Glomerular visceral epithelial cell (primary cell): ENCODE measurements around the gene ACTR3C.
A peak's percentile ranks its signal among the peaks of the same experiment; 100 is the strongest.
"Not testable (repeated sequence)": the region's sequence is repeated elsewhere in the genome, so short reads cannot be mapped to it uniquely, and the experiment has no call there.

Source experiments
- DNase-seq: peaks from one replicate; pipeline ENCODE4 v3.0.0-alpha.2; 2016; ENCODE audit errors: extremely low spot score

ACTR3C gene

DNA sequence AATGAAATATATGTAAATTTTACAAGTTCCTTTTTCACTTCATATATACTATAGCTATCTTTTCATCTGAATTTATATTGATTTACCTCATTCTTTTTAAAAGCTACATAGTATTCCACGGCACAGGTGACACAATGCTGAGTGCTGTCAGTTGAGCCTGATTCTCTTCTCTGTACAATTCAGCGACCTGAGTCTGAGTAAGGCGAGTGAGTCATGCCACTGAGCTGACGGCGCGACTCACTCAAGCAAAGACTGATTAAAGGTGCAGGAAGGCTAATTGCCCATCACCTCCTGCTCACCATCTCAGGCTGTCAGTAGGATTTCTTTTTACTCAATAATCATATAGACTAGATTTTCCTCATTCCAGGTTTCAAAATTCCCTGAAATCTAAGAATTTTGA, 39.7 kb downstream of the ACTR3C start:
- not testable (repeated sequence) for DNase-seq

DNA sequence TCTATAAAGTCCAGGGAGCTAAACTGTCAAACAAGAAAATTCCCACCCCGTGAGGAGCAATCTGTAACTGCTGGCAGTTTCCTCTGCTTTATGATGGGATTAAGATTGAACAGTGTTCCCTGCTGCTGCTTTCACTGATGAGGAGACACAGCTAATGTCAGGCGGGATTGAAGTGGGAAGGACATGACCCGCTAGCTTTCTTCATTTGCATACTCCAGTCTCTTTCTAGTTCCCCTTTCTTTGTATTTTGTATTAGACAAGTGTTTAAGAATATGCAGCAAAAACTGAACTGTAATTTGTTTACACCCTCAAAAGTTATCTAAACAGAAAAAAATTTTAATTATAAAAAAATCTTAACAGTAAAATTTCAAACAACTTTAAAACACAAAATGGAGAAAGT, 40.2 kb downstream of the ACTR3C start:
- DNase-seq: not testable (repeated sequence)

DNA sequence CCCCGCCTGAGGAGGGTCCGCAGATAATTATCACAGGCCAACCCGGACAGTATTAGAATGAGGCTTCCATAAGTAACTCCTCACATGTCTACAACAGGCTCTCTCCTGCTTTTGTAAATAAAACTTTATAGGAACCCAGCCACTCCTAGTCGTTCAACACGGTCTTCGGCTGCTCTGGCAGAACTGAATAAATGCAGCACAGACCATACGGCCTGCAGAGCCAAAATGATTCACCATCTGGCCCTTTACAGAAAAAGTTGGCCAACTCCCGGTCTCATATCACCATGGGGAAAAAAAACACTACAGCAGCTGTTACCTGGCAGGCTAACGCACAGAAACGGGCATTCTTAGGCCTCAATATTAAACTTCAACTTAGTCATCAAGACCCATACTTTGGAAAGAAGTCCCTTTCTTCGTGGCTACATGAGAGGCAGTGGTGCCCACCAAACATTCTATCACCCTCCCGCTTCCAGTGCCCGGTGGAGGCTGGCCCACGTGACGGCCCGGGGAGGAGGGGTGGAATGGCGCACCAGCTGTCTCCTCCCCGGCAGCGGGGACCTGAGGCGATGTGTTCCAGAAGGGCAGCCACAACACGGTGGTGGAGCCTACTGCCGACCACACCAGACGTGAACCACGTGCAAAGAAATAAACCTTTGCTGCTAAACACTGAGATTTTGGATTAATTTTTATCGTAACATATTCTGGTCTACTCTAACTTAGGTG, 41.5 kb downstream of the ACTR3C start:
- not testable (repeated sequence) for DNase-seq

DNA sequence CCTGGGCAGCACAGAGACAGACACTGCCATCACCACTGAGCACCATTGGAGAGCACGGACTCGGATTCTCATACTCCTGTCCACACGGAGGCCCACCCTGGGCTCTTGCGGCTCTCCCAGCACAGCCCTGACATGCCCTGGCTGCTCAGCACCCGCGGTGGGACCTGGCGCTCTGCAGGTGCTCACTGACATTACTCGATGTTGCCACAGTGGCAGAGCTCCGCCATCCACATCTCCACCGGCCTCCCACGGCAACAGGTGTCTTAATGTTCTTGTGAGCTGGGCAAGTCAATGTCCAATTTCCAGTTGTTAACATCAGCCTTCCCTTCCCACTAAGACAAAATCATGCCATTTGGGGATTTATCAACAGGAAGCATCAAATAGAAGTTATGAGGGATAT, 45.0 kb downstream of the ACTR3C start:
- DNase-seq: not testable (repeated sequence)

DNA sequence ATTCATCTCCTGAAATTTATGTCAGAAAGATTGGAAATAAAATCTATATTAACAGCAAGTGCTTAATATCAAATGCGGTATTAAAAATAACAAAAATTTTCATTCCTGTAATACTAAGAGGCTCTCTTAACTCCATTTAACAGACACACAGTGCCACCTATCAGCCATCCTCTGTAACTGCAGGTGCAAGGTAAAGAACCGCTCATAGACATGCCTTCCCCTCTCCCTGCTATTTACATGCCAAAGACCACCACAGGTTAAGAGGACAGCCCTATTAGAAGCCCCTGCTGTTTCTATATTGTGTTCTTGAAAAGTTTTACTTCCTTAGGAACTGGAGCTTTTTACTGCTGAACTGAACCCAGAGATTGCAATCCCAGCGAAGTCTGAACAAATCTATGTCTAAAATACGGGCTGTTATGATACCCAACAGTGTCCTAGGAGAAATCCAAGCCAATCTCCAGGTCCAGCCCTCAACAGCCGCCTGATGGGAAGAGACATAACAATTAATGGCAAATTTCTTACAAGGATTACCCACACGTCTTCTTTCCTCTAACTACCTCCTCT, 47.1 kb downstream of the ACTR3C start:
- peak; percentile 33 for DNase-seq

DNA sequence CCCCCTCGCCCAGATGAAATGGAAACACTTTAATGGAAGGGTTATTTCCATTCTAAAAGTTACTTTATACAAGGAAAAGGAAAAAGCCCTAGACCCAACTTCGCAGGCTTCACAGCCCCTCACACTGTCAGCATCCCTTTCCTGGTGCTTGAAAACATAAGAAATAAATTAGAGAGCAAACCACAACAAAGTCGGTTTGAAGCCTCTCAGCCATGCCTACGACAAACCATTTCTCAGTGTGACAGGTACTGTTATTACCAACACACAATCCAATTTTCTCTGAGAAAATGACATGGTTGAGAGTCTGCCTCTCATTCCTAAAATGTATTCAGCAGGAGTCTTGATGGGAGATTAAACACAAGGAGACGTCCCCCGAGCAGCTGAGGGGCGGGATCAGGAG, 51.4 kb downstream of the ACTR3C start:
- not testable (repeated sequence) for DNase-seq

DNA sequence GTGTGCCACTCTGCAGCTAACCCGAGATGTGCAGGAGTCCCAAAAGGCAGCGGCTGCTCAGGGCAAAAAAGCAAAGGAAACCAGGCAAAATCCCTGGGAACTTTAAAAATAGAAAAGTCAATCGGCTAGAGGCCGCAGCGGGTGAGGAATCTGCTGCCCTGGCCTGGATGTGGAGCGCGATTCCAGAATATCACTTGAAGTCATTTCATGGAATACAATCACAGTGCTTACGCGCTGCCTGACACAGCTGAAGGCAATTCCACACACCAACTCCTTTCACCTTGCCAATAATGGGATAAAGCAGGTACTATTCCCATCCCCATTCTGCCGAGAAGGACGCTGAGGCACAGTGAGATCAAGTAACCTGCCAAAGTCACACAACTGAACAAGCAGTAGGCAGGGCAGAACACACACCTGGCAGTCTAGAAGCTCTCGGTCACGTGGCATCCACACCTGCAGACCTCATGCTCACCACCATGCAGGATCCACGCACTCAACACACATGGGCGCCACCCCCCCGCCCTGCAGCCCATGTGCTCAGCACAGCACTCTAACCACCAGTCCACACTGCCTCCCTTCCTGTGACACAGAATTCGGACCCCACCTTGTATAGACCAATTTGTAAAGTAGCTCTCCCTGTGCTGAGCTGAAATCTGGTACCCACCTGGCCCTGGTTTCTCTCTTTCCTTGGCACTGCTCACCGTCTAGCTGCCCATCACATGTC, 53.1 kb downstream of the ACTR3C start:
- not testable (repeated sequence) for DNase-seq

DNA sequence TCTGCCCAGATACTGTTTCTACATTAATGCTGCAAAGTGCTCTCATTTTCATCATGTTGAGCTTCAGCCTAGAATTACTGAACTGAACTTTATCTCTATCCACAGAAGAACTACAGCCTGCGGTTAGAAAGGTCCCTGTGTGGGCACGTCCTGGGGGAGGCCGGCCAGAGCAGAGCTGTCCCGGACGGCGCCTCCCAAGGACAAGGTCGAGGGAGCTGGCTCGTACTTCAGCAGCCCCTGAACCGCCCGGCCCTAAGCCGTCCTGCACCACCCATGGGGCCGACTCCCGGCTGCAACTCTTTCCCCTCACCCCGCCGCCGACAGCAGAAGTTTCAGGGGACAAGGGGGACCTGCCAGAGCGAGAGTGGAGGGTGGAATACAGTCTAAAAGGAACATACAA, 54.5 kb downstream of the ACTR3C start:
- not testable (repeated sequence) for DNase-seq

DNA sequence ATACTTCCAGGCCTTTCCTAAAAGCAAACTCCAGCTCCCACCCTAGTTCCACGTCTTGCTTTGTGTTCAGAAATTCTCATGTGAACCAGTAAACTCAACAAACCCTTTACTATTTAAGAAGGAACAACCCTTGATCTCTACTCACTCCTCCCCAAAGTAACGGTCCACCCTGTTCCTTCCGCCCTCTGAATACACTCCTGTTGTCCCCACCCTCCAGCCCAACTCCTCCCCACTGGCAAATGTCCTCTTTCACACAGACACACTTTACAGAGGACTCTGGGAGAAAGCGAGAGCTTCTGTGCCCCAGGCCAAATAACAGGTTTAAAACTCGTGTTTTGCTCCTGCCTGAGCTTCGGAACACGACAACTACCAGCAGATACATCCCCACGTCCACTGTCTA, 55.1 kb downstream of the ACTR3C start:
- not testable (repeated sequence) for DNase-seq

DNA sequence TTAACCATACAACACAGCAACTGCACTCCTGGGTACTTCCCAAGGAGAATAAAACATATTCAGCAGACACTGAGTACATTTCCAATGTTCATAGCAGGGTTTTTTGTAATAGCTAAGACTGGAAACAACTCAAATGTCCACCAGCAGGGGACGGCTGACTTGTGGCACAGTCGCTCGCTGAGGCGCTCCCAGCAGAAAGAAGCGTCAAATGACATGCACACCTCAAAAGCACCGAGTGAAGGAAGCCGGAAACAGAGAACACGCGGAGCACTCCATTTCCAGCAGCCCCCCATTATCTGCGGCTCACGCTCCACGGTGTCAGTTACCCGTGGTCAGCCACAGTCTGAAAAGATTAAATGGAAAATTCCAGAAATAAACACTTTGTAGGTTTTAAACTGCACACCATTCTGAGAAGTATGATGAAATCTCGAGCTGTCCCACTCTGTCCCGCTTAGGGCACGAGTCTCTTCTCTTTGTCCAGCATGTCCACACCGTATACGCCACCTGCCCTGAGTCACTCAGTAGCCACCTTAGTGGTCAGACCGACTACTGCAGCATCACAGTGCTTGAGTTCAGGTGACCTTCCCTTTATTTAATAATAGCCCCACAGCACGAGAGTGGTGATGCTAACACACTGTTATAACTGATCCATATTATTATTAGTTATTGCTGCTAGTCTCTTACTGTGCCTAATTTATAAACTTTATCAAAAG, 56.2 kb downstream of the ACTR3C start:
- not testable (repeated sequence) for DNase-seq

DNA sequence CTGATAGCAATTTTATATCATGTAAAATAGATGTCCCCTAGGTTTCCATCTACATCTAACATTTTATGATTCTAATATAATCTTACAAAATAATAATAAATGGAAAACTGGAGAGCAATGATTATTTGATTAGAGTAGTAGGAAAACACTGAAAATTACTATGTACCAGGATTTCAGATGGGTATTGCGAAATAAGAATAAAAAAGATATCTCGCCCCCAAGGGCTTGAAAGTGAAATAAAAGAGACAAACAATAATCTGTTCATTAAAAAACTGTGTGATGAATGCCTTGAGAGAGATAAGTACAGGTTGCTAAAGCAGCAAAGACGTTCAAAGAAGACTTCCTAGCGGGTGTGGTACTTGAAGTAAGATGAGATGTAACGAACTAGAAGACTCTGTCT, 60.7 kb downstream of the ACTR3C start:
- DNase-seq: not testable (repeated sequence)

DNA sequence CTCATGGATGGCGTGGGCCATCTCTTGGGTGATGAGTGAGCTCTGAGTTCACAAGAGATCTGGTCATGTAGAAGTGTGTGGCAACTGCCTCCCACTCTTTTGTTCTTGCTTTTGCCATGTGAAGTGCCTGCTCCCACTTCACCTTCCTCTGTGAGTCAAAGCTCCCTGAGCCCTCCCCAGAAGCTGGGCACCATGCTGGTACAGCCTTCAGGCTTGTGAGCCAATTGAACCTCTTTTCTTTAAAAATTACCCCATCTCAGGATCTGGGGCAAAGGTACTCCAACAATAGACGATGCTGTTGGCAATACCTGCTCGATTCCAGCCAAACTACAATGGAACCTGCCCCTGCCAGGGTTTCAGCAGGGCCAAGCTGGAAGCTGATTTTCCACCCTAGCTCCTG, 75.6 kb downstream of the ACTR3C start:
- not testable (repeated sequence) for DNase-seq

DNA sequence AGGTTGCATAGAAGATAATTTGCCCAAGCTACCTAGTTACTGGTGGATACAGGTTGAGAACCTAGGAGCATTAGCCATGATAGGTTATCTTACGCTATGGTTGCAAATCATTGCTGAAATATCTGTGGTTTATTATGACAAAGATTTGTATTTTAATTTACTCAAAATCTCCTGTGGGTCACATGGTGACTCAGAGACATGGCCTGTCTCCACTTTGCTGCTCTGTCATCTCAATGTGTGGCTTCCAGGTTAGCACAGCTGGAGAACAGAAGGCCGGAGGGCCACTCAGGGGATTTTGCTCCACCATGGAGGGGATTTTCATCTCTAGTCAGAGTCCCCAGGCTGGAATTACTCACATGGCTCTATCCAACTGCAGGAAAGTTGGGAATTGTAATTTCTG, 78.1 kb downstream of the ACTR3C start:
- not testable (repeated sequence) for DNase-seq

DNA sequence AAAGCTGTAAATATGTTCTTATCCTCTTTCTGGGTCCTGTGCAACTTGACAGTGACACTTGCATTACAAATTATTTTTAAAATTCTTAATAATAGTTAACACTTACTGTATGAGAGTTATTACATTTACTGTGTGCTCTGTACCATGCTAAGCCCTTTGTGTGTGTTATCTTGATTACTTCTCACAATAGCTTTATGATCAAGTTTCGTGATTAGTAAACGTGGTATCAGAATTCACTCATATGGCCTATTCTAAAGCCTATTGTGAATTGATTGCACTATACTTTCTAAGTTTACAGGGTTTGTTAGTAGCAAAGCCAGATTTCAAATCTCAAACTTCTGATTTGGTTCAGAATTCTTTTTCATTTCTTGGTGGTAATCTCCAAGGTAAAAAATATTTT, 80.4 kb downstream of the ACTR3C start:
- DNase-seq: not testable (repeated sequence)

DNA sequence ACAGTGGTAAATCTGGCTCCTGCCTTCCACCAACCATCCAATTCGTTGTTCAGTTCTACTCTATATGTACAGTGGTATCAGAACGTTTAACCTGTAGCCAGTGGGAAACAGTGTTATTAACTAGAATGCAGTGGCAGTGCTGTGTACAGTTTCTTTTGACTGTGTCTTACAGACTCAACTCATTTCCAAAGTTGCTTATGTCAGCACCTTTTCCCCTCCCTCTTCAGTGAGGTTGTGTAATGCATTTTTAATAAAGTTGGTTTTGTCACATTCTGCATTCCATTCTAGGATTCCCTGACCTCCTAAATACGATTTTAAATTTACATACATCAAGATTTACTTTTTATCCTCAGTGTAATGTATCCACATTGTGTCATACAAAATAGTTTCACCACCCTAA, 97.9 kb downstream of the ACTR3C start:
- DNase-seq: not testable (repeated sequence)

DNA sequence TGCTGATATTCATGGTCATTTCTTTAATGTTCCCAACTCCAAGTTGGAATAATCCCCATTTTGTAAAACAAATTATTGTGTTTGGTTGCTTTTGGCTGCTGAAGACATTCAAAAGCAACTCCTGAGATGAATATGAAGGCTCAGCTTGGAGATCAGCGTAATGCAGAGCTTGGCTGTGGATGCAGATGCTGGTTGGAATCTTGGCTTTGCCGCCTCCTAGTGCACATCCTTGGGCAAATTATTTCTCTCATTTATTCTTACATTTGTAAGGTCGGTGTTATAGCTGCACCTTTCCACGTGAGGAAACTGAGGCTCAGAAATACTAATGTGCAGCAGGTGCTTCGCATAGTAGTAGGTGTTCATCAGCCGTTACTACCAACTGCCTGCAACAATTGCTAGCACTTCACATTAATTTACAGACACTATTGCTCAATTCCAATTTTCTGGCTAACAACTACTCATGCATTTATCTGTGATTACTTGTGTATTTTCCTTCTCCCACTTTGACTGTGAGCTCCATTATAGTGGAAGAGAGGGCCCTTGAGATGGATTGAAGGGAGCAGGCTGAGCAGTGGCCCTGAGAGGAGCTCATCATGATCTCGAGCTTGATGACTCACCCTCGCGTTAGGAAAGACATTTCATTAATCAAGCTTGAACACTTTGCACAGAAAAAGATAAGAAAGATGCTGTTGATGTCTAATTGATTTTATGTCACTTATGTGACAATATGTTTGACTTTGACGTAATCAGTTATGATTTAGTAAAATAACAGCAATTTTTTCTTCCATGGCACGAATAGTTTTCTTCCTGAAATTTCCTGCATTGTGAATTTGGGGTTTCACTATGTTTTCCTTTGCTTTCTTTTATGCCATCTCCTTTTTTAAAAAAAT, 101.0 kb downstream of the ACTR3C start:
- not testable (repeated sequence) for DNase-seq

DNA sequence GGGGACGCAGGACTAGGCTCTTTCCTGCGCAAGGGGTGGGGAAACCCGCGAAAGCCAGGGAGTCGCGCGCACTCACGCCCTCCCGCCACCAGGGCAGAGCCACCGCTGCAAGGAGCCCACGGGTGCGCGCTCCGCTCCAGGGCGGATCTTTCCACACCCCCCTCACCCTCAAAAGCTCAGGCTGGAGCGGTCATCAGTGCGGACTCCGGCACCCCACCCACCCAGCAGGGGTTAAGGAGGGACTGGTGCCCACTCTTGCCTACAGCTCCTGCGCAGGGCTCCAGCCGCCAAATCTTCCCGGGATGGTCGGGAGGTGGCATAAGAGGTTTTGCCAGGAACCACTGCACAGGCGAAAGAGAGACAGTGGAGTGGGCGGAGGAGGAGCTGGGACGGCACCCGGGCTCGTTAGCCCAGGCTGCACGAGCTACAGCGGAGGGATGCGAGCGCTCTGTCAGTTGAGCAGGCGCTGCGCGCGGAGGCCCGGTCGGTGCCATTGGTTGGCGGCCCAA, 102.6 kb downstream of the ACTR3C start:
- DNase-seq: peak; percentile 4

DNA sequence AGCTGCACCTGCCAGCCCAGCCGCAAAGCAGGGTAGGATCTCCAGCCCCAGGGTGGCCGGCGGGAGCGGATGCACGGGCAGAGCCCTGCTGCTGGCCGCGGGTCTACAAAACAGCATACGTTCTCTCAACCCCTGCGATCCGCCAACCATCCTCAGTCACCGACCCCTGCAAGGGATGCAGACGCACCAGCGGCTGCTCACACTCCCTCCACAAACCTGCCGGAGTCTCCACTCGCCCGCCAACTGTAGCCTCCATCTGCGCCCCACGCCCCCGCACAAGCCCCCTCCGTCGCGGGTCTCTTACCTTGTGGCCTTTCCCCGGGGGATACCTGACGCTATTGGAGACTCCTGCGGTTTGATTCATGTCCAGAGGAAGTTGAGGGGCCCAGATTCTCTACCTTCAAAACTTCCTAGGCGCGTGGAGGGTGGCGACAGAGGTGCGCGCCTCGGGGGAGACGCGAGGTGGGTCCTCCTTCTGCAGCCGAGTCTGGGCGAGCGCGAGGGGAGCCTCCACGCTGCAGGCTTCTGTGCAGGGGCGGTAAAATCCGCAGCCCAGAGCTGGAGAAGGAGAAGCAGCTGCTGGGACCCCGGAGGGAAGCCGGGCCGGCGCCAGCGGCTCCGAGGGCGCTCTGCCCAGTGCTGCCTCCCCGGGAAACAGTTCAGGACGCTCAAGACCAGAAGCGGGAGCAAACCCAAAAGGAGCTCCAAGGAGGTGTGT, 103.2 kb downstream of the ACTR3C start:
- not testable (repeated sequence) for DNase-seq

DNA sequence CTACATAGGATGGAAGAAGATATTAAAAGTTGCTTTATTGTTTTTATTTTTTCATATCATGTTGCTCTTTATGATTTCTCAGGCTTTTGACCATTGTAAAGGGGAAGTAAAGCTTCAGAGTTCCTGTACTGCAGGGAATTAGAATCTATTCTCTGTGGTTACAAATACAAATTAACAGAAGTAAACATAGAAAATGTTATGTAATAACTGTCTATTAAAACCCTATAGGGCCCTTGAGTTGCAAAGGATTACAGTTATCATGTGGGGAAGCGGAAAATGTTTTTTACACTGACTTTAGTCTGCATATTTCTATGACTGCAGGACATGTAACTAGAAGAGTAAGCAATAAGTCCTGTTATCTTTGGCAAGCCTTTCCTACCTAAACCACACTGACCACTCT, 116.5 kb downstream of the ACTR3C start:
- DNase-seq: not testable (repeated sequence)

DNA sequence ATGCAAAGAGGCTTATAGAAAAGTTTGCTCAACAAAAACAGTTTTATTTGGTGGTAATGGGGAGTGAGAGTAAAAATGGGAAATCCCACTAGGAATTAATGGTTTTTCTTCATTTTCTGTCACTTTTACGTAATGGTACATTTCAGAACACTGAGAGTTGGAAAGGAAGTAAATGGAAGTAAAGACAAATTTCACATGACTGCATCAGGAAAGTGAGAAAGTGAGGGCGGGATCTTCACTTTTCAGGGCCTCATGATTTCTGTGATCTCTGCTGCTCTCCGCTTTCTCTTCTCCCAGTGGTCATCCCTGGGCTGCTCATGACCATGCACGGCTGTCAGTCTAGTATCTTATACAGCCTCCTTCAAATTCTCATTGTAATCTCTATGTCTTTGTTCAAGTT, 117.5 kb downstream of the ACTR3C start:
- not testable (repeated sequence) for DNase-seq
